Endothelial cell (in vitro differentiated cells): Measurements from ENCODE around the gene CACNA1C. TPM values are rescaled to one million over a fixed set of nuclear protein-coding genes. Genes with fewer than 3 reads are reported as not detected.

Experiments
- DNase-seq: peaks from one replicate; pipeline ENCODE4 v3.0.0; 2021; ENCODE audit warnings: low spot score
- H3K27ac Mint-ChIP-seq: one replicate; pipeline ENCODE4 v1.8.0; 2021; ENCODE audit warnings: mixed read lengths, inconsistent platforms; ENCODE audit not compliant: unreplicated experiment
- H3K27me3 Mint-ChIP-seq: one replicate; pipeline ENCODE4 v1.8.0; 2021; ENCODE audit warnings: mild to moderate bottlenecking, moderate library complexity, mixed read lengths, inconsistent platforms; ENCODE audit not compliant: unreplicated experiment
- H3K36me3 Mint-ChIP-seq: one replicate; pipeline ENCODE4 v1.8.0; 2021; ENCODE audit warnings: mild to moderate bottlenecking, low read depth, mixed read lengths, inconsistent platforms; ENCODE audit not compliant: unreplicated experiment
- H3K4me1 Mint-ChIP-seq: one replicate; pipeline ENCODE4 v1.8.0; 2021; ENCODE audit warnings: mild to moderate bottlenecking, mixed read lengths, inconsistent platforms; ENCODE audit not compliant: unreplicated experiment
- H3K4me3 Mint-ChIP-seq: one replicate; pipeline ENCODE4 v1.8.0; 2021; ENCODE audit warnings: mild to moderate bottlenecking, mixed read lengths, inconsistent platforms; ENCODE audit not compliant: unreplicated experiment
- H3K9me3 Mint-ChIP-seq: one replicate; pipeline ENCODE4 v1.8.0; 2021; ENCODE audit warnings: mixed read lengths, inconsistent platforms; ENCODE audit not compliant: unreplicated experiment
- CTCF ChIP-seq: fragments of 200-600 bp; sonication (generic); IDR thresholded peaks from one replicate; pipeline ENCODE4 v1.5.0; 2021; ENCODE audit warnings: antibody characterized with exemption; ENCODE audit not compliant: unreplicated experiment
- total RNA-seq: library from RNA; stranded (reverse); fragmentation: NEBNext Ultra II Directional; extraction: Animal tissue kit (Norgen Biotek cat#: 25700); gene quantifications from one replicate; pipeline ENCODE4 v1.2.1, GENCODE V29; 2021; ENCODE audit not compliant: unreplicated experiment

The CACNA1C gene
- total RNA-seq, 1 donor from 2014 or later, result 11.1 TPM

GRCh38 chr12:2271961-2272360 is 219.2 kb downstream of the CACNA1C start:
- H3K4me1 Mint-ChIP-seq, result no peaks in the 10 kb centered on the region
- no peaks in the 10 kb centered on the region for H3K9me3 Mint-ChIP-seq
- H3K36me3 Mint-ChIP-seq, result peaks cover 3% of the 10 kb centered on the region
- H3K27ac Mint-ChIP-seq, result no peak overlapping the region
- no peak for DNase-seq
- no peak overlapping the region for H3K4me3 Mint-ChIP-seq
- no peak for TF ChIP-seq CTCF
- peaks cover 6% of the 10 kb centered on the region for H3K27me3 Mint-ChIP-seq

- DNase-seq, result no peak
- no peaks in the 10 kb centered on the region for H3K4me1 Mint-ChIP-seq
- H3K36me3 Mint-ChIP-seq, result peaks cover 3% of the 10 kb centered on the region
- H3K4me3 Mint-ChIP-seq, result no peak overlapping the region
- H3K9me3 Mint-ChIP-seq, result no peaks in the 10 kb centered on the region
- no peak for TF ChIP-seq CTCF
- peaks cover 6% of the 10 kb centered on the region for H3K27me3 Mint-ChIP-seq
- no peak overlapping the region for H3K27ac Mint-ChIP-seq
These were observed 220.5 kb downstream of the CACNA1C start for GRCh38 chr12:2273288-2273687.

GRCh38 chr12:2273751-2274150 is 221.0 kb downstream of the CACNA1C start:
- H3K4me3 Mint-ChIP-seq, result no peak overlapping the region
- H3K27ac Mint-ChIP-seq, result no peak overlapping the region
- peaks cover 6% of the 10 kb centered on the region for H3K27me3 Mint-ChIP-seq
- no peak for DNase-seq
- H3K9me3 Mint-ChIP-seq, result no peaks in the 10 kb centered on the region
- TF ChIP-seq CTCF, result no peak
- H3K36me3 Mint-ChIP-seq, result peaks cover 3% of the 10 kb centered on the region
- no peaks in the 10 kb centered on the region for H3K4me1 Mint-ChIP-seq

GRCh38 chr12:2274733-2275132 is 221.9 kb downstream of the CACNA1C start:
- no peaks in the 10 kb centered on the region for H3K9me3 Mint-ChIP-seq
- H3K27me3 Mint-ChIP-seq, result peaks cover 6% of the 10 kb centered on the region
- no peak overlapping the region for H3K27ac Mint-ChIP-seq
- no peak overlapping the region for H3K4me3 Mint-ChIP-seq
- DNase-seq, result no peak
- no peak for TF ChIP-seq CTCF
- peaks cover 3% of the 10 kb centered on the region for H3K36me3 Mint-ChIP-seq
- no peaks in the 10 kb centered on the region for H3K4me1 Mint-ChIP-seq

GRCh38 chr12:2276288-2277033 is 223.7 kb downstream of the CACNA1C start:
- TF ChIP-seq CTCF, result no peak
- no peaks in the 10 kb centered on the region for H3K9me3 Mint-ChIP-seq

More at GRCh38 chr12:2276288-2277033, 223.7 kb downstream of the CACNA1C start:
- Mint-ChIP-seq H3K27ac (no peak overlapping the region), H3K4me3 (no peak overlapping the region), H3K4me1 (no peaks in the 10 kb centered on the region), H3K27me3 (peaks cover 6% of the 10 kb centered on the region), H3K36me3 (peaks cover 3% of the 10 kb centered on the region)
- no peak for DNase-seq
